Fibroblast of lung (primary cell): ENCODE data around the gene NCKAP5. TPM values are rescaled to one million over a fixed set of nuclear protein-coding genes. Genes with fewer than 3 reads are reported as not detected.

Experiments used
- DNase-seq, 2 donors: peaks; one replicate each; pipeline versions ENCODE4 v3.0.0 to v3.0.0-alpha.2; 2010; ENCODE audit warnings: low read depth in 2 of 2
- H2AFZ ChIP-seq: 2 replicates; pipeline ENCODE4 v1.5.1; 2012; ENCODE audit warnings: low read length, control low read depth, inconsistent platforms
- H3K27ac ChIP-seq: 2 replicates; pipeline ENCODE4 v1.5.1; 2011; ENCODE audit warnings: low read length, control low read depth; ENCODE audit not compliant: insufficient read depth
- H3K27me3 ChIP-seq: 2 replicates; pipeline ENCODE4 v1.5.1; 2011; ENCODE audit warnings: mild to moderate bottlenecking, low read length; ENCODE audit not compliant: control insufficient read depth, insufficient read depth
- H3K36me3 ChIP-seq: 2 replicates; pipeline ENCODE4 v1.5.1; 2011; ENCODE audit warnings: low read length; ENCODE audit not compliant: control insufficient read depth, insufficient read depth
- H3K4me1 ChIP-seq: 2 replicates; pipeline ENCODE4 v1.5.1; 2011; ENCODE audit warnings: low read length; ENCODE audit not compliant: control insufficient read depth, insufficient read depth; ENCODE audit errors: extremely low read depth
- H3K4me2 ChIP-seq: 2 replicates; pipeline ENCODE4 v1.5.1; 2011; ENCODE audit warnings: low read length, control low read depth; ENCODE audit not compliant: insufficient read depth; ENCODE audit errors: extremely low read depth
- H3K4me3 ChIP-seq, 4 experiments: fragments of 200-600 bp in 1 of 4; sonication (generic) in 1 of 4; replicated peaks in 1 of 4; 2 replicates each; pipeline ENCODE4 v1.5.1; 2011 to 2016; ENCODE audit warnings: low read length in 4 of 4, low read depth in 3 of 4, mild to moderate bottlenecking in 3 of 4, control low read depth in 2 of 4, inconsistent platforms in 1 of 4, mixed read lengths in 1 of 4; ENCODE audit not compliant: insufficient read depth in 1 of 4; ENCODE audit errors: control extremely low read depth in 1 of 4
- H3K79me2 ChIP-seq: 2 replicates; pipeline ENCODE4 v1.5.1; 2012; ENCODE audit warnings: mild to moderate bottlenecking, low read length, inconsistent platforms; ENCODE audit not compliant: control insufficient read depth, insufficient read depth
- H3K9ac ChIP-seq: 2 replicates; pipeline ENCODE4 v1.5.1; 2011; ENCODE audit warnings: mild to moderate bottlenecking, low read length, control low read depth; ENCODE audit not compliant: insufficient read depth
- H3K9me3 ChIP-seq: 2 replicates; pipeline ENCODE4 v1.5.1; 2012; ENCODE audit warnings: low read depth, low read length; ENCODE audit not compliant: control insufficient read depth, insufficient read depth
- H4K20me1 ChIP-seq: 2 replicates; pipeline ENCODE4 v1.5.1; 2011; ENCODE audit warnings: low read length; ENCODE audit not compliant: control insufficient read depth, insufficient read depth; ENCODE audit errors: extremely low read depth
- CTCF ChIP-seq, 2 donors: IDR thresholded peaks in 1 of 2; conservative IDR thresholded peaks in 1 of 2; 1 replicate in 1 of 2; 2 replicates in 1 of 2; pipeline ENCODE4 v1.5.1; 2011 to 2012; ENCODE audit warnings: low read length in 2 of 2, control low read depth in 1 of 2, inconsistent platforms in 1 of 2, low read depth in 1 of 2, mild to moderate bottlenecking in 1 of 2
- EZH2 ChIP-seq: IDR thresholded peaks from 2 replicates; pipeline ENCODE4 v1.5.1; 2012; ENCODE audit warnings: low read length, control low read depth, mild to moderate bottlenecking; ENCODE audit errors: missing control alignments
- polyA plus RNA-seq, 2 donors: library from polyadenylated mRNA; depleted of rRNA in 1 of 2; stranded (reverse) in 1 of 2; unstranded in 1 of 2; fragments of >200 nt; gene quantifications; 2 replicates each; pipeline ENCODE4 v1.2.1, GENCODE V29; 2011 to 2012; ENCODE audit warnings: missing spikeins in 1 of 2
- total RNA-seq: library from RNA; depleted of rRNA; stranded (reverse); fragments of >200 nt; gene quantifications from 2 replicates; pipeline ENCODE4 v1.2.1, GENCODE V29; 2014

The NCKAP5 gene
- total and polyA plus RNA-seq, 2 donors (not counting 1 experiment from before 2014, with no cell fraction given) = 2.6 to 6.2 TPM

DNA sequence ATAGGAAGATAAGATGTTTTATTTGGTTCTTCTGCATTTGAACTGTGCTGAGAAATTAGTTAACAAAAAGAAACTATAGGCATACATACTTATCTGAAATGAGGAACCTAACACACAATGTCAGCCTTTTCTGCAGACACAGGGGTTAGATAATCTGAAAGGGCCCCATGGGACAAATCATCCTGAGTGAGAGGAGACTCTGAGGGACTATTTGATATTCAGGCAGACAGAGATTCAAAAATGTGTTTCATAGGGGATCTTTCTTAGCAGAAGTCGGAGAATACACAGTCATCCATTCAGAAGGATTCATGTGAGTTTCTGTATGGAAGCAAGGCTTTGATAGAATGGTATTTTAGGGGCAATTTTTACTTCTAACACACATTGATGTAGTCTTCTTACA is 79.1 kb downstream of the NCKAP5 start:
- peaks cover 2% of the 10 kb centered on the region for H3K4me1 ChIP-seq
- H3K79me2 ChIP-seq = no peaks in the 10 kb centered on the region
- no peak overlapping the region for H3K4me3 ChIP-seq
- no peak overlapping the region for H3K9ac ChIP-seq
- H2AFZ ChIP-seq = no peak overlapping the region
- TF ChIP-seq EZH2 = no peak
- TF ChIP-seq CTCF (conservative IDR thresholded peaks at IDR 0.05 in 1 of 2, IDR thresholded peaks at IDR 0.05 in 1 of 2; ENCODE audit: low read depth in 1 of 2, low read length in 2 of 2) = no peak
- H3K27ac ChIP-seq = no peak overlapping the region
- H4K20me1 ChIP-seq = no peaks in the 10 kb centered on the region
- H3K4me2 ChIP-seq = no peak overlapping the region
- no peaks in the 10 kb centered on the region for H3K27me3 ChIP-seq
- no peaks in the 10 kb centered on the region for H3K9me3 ChIP-seq
- DNase-seq = no peak
- no peaks in the 10 kb centered on the region for H3K36me3 ChIP-seq

GRCh38 chr2:133486771-133487191 is 81.5 kb downstream of the NCKAP5 start:
- Histone ChIP-seq H3K4me3 (no peak overlapping the region), H3K9ac (no peak overlapping the region), H3K27ac (no peak overlapping the region), H4K20me1 (no peaks in the 10 kb centered on the region), H3K27me3 (no peaks in the 10 kb centered on the region), H2AFZ (no peak overlapping the region), H3K9me3 (no peaks in the 10 kb centered on the region), H3K79me2 (no peaks in the 10 kb centered on the region), H3K4me1 (peaks cover 2% of the 10 kb centered on the region), H3K4me2 (no peak overlapping the region), H3K36me3 (no peaks in the 10 kb centered on the region)
- peak in 1 of 2 donors; percentile 66 for DNase-seq
- no peak for TF ChIP-seq CTCF (conservative IDR thresholded peaks at IDR 0.05 in 1 of 2, IDR thresholded peaks at IDR 0.05 in 1 of 2; ENCODE audit: low read depth in 1 of 2, low read length in 2 of 2)
- TF ChIP-seq EZH2 = no peak

GRCh38 chr2:133485868-133486267 is 82.4 kb downstream of the NCKAP5 start:
- Histone ChIP-seq H3K36me3 (no peaks in the 10 kb centered on the region), H3K27me3 (no peaks in the 10 kb centered on the region), H3K9me3 (no peaks in the 10 kb centered on the region), H3K4me1 (peaks cover 2% of the 10 kb centered on the region), H3K4me3 (no peak overlapping the region), H4K20me1 (no peaks in the 10 kb centered on the region), H2AFZ (no peak overlapping the region), H3K9ac (no peak overlapping the region), H3K27ac (no peak overlapping the region), H3K79me2 (no peaks in the 10 kb centered on the region), H3K4me2 (no peak overlapping the region)
- no peak for DNase-seq
- no peak for TF ChIP-seq EZH2
- no peak for TF ChIP-seq CTCF (conservative IDR thresholded peaks at IDR 0.05 in 1 of 2, IDR thresholded peaks at IDR 0.05 in 1 of 2; ENCODE audit: low read depth in 1 of 2, low read length in 2 of 2)
